HG02571 (cell line): ENCODE measurements around the gene NKX2-8.
"Not testable (repeated sequence)": the region's sequence is repeated elsewhere in the genome, so short reads cannot be mapped to it uniquely, and the experiment has no call there.

Experiments used
- ATAC-seq: cut with Tn5 transposase; IDR thresholded peaks from one replicate; pipeline ENCODE4 v1.9.1; 2021; ENCODE audit warnings: mild to moderate bottlenecking, moderate library complexity; ENCODE audit not compliant: unreplicated experiment

The NKX2-8 gene

DNA sequence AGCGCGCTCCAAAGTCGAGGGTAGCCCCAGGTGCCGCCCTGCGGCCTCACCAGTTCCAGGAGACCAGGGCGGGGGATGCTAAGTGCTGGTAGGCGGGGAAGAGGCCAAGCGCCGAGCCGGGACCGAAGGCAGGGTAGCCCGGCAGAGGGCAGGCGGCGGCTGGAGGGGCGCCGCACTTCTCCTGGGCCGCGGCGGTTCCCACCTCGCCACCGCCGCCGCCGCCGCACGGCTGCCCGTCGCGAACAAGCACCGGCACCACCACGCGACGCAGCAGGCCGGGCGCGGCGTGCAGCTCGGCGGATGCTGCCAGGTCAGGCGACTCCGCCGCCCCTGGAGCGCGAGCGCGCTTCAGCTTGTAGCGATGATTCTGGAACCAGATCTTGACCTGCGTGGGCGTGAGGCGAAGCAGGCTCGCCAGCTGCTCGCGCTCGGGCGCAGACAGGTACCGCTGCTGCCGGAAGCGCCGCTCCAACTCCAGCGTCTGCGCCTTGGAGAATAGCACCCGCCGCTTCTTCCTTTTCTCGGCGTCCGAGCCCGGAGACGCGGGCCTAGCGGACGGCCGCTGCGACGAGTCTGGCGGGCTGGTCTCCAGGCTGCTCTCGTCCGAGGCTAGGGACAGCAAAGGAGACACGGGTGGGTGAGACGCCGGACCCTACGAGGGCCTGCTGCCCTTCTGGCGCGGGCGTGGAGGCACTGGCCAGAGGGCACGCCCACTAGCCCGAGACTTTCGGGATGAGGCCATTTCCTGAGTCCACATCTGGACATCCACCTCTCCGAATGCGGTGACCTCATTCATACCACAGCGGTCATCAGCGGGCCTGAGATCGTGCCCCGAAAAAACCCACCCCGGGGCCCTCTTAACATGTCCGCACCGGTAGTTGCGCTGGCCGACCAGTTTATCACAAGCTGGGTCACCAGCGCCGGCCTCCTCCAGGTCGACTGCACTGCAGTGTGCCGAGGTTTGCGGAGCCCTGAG lies 1.3 kb downstream of the NKX2-8 start:
- no peak for ATAC-seq

DNA sequence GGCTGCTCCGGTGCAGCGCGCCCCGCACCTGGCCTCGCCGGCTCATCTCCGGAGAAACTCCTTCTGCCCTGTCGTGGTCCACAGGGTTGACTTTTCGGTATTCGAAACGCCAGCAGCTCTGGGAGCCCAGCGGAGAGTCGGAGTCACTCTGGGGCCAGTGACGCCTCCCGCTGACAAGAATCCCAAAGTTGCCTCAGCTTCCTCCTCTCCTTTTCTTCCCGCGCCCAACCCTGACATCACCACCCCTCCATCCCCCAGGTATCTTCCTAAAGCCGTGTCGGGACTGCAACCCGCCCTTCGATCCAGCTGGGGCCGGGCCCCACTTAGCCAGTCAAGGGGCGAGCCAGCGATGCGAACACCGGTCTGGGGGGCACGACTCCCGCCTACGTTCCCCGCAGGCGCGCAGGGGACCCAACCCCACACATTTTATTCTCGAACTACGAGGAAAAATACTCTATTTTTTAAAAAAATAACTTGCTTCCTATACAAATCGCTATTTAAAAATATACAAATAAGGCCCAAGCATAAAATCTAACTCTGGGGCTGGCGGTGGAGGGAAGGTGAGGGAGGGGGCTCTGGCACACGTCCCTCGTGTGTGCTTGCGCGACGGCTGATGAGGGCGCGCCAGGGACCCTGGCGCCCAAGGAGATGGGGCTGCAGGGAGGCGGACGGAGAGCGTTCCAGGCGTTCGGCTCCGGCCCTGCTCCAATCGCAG lies 2.1 kb downstream of the NKX2-8 start:
- no peak for ATAC-seq

DNA sequence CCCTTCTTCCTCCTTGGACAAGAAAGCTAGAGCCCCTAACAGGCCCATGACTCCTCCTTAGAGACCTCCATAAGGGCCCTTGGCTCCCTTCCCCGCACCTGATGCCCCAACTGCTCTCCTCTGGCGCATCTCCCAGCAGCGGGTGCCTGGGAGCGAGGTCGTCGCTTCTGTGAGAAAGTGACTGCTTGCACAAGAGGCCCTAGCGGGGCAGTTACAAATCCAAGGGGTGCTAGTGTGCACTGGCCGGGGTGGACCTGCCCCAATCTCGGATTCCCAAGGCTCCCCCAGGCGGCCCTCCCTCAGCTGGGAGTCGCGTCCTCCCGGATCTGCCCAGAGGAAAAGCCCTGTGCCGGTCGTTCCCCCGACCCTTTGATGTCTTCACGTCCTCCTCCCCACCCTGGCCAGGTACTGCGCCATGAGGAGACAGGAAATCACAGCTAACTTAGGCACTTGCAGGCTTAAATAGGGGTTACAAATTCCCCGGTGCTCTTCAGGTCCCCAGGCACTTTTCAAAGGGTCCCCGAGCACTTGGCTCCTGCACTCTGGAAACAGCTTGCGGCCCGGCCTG lies 2.8 kb downstream of the NKX2-8 start:
- no peak for ATAC-seq

DNA sequence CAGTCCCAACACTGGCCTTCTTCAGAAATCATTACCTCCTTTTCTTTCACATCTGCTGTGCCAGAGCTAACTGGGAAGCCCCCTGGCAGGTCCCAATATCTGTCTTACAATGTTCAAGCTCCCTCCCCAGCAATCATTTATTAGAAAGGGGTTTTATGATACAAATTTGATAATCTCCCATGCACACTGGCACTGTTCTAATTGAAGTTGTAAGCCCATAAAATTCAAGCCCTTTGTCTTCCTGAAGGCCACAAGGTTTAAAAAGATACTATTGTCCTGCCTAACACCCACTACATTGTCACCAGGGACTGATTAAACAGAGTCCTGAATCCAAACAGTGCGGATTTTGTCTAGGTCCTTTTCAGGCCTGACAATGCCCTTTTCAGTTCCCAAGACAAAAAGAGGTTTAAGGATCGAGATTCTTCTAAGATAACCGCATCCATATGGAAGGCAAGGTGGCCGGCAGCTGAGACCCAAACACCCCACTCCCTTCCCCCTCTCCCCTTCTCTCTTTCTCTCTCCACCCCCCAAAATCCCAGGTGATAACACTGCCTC lies 3.3 kb downstream of the NKX2-8 start:
- ATAC-seq = no peak

DNA sequence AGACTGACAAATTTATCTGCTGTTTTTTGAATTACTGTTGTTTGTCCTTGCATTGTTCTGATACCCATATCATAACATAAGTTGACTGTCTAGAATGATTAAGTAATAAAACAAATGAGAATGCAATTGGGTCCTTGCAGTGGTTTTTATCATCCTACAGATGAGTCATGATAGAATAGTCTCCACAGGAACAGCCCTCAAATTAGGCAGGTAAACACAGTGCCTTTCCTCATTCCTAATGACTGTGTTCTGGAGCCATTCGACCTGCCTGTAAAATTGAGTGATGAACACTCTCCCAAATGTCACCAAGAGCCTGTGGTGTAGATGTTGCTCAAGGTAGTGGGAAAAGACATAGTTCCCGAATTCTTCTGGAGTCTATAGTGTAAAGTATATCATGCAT lies 12.3 kb downstream of the NKX2-8 start:
- ATAC-seq = no peak

GRCh38 chr14:36556811-36557433 lies 25.5 kb downstream of the NKX2-8 start:
- ATAC-seq = no peak

- no peak for ATAC-seq
Measured at GRCh38 chr14:36555998-36556743, 26.2 kb downstream of the NKX2-8 start.

- ATAC-seq = no peak
Measured at GRCh38 chr14:36553656-36554260, 28.7 kb downstream of the NKX2-8 start.

- no peak for ATAC-seq
Measured at GRCh38 chr14:36550899-36551298, 31.5 kb downstream of the NKX2-8 start.

DNA sequence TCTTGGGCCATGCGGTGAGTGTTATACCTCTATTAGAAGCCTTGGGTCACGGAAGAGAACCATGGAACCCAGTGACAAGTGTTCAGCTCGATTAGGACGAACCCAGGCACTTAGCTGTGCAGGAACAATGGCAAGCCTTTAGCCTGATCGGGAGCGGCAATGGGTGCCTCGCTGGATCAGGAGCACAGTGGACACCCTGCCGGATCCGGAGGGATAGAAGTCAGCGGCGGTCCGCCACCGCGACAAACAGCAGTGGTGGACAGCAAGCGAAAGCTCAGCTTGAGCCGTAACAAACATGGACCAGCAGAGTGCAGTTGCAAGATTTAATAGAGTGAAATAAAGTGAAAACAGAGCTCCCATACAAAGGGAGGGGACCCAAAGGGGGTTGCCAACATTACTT lies 38.1 kb downstream of the NKX2-8 start:
- ATAC-seq = not testable (repeated sequence)

DNA sequence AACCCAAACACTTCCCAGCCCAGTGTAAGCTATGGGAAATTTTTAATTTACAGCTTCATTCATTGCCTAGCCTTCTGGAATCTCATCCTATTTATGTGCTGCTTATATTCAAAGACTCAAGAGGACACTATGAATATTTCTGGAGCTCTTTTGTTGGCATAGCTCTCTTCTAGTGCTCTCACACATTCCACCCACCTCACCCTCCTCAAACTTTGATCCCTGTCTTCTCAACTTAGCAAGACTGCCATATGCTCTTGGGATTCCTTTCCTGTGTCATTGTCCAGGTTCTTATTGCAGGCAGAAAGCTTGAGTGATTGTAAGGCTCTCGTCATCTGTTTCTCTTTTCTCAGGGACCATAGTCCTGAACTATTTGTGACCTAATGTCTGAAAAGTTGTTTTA lies 44.4 kb downstream of the NKX2-8 start:
- ATAC-seq = no peak
